Fibroblast of mammary gland (primary cell): ENCODE results near the gene SENP5.

Experiments used
- DNase-seq: peaks from one replicate; pipeline ENCODE4 v3.0.0-alpha.2; 2010; ENCODE audit warnings: low read depth
- H3K4me3 ChIP-seq: 2 replicates; pipeline ENCODE4 v1.5.1; 2011; ENCODE audit warnings: low read depth, mild to moderate bottlenecking, low read length, moderate library complexity; ENCODE audit not compliant: control insufficient read depth
- CTCF ChIP-seq: conservative IDR thresholded peaks from 2 replicates; pipeline ENCODE4 v1.5.1; 2011; ENCODE audit warnings: low read depth, low read length, inconsistent platforms; ENCODE audit not compliant: control insufficient read depth, insufficient read depth

The SENP5 gene

GRCh38 chr3:196894557-196895295, 27.0 kb downstream of the SENP5 start:
- no peak for TF ChIP-seq CTCF
- H3K4me3 ChIP-seq, result no peak overlapping the region
- no peak for DNase-seq

GRCh38 chr3:196896229-196896628, 28.5 kb downstream of the SENP5 start:
- no peak overlapping the region for H3K4me3 ChIP-seq
- TF ChIP-seq CTCF, result no peak
- DNase-seq, result no peak

DNA sequence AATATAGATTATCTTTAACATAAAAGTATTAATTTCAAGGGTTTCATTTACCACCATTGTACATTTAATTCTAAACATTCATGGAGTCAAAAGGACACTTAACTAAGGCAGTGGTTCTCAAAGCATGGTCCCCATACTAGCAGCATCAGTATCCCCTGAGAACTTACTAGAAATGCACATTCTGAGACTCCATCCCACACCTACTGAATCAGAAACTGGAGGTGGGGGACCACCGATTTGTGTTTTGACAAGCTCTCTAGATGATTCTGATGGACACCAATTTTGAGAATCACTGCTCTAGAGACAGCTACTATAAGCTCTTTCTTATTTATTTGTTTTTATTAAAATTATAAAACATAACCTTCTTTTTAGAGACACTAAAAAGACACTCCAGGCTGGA, 34.0 kb downstream of the SENP5 start:
- DNase-seq, result no peak
- TF ChIP-seq CTCF, result no peak
- H3K4me3 ChIP-seq, result no peak overlapping the region

DNA sequence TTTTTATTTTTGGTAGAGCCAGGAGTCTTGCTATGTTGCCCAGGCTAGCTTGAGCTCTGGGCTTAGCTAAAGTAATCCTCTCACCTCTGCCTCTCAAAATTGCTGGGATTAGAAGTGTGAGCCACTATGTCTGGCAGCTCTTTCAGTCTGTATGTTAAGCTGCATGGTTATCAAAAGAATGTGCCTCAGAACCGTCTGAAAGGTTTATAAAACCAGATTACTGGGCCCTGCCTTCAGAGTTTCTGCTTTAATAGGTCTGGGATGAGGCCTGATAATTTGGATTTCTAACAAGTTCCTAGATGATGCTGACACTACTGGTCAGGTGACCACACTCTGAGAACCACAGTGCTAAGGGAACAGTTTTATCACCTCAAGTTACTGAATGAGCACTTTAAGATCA, 34.6 kb downstream of the SENP5 start:
- TF ChIP-seq CTCF, result no peak
- DNase-seq, result no peak
- no peak overlapping the region for H3K4me3 ChIP-seq

DNA sequence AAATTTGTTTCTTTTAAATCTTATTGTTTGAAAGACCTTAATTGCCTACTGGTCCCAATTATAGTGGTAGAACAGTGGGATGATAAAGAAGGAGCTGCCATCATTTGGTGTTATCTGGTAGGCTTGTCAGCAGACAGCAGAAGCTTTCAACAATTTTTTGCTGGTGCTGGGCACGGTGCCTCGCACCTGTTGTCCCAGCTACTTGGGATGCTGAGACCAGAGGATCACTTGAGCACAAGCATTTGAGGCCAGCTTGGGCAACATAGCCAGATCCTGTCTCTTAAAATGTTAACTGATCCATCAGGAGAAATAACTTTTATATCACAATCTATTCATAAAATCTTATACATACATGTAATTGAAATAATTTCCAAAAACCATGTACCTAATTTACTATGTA, 36.0 kb downstream of the SENP5 start:
- H3K4me3 ChIP-seq, result no peak overlapping the region
- no peak for DNase-seq
- no peak for TF ChIP-seq CTCF

- no peak for TF ChIP-seq CTCF
- DNase-seq, result no peak
- H3K4me3 ChIP-seq, result no peak overlapping the region
These were observed 47.1 kb downstream of the SENP5 start for GRCh38 chr3:196914866-196915265.

- no peak overlapping the region for H3K4me3 ChIP-seq
- TF ChIP-seq CTCF, result no peak
- DNase-seq, result no peak
These were observed 47.7 kb downstream of the SENP5 start for GRCh38 chr3:196915375-196915774.
